ENCODE measurements around the gene CYREN. TPM values are rescaled to one million over a fixed set of nuclear protein-coding genes. Genes with fewer than 3 reads are reported as not detected.

CYREN gene
- total RNA-seq, 1 donor from 2014 or later = 33.3 TPM

DNA sequence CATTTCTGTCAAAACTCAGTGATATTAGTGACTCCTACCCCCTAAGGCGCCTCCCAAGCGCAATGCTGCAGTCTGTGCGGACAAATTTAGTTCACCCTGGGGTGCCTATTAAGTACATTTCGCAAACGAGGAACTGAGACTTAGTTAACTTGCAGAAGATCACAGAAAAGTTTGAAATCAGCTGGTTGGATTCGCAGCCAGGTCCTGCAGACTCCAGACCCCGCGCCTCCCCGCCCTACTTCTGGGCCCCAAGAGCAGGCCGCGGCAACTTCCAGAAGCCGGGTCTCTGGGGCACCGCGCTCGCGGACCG lies 588 bp downstream of the CYREN start:
- H3K36me3 Mint-ChIP-seq (ENCODE audit: unreplicated experiment) = no peaks in the 10 kb centered on the region
- TF ChIP-seq, protein P1, sequence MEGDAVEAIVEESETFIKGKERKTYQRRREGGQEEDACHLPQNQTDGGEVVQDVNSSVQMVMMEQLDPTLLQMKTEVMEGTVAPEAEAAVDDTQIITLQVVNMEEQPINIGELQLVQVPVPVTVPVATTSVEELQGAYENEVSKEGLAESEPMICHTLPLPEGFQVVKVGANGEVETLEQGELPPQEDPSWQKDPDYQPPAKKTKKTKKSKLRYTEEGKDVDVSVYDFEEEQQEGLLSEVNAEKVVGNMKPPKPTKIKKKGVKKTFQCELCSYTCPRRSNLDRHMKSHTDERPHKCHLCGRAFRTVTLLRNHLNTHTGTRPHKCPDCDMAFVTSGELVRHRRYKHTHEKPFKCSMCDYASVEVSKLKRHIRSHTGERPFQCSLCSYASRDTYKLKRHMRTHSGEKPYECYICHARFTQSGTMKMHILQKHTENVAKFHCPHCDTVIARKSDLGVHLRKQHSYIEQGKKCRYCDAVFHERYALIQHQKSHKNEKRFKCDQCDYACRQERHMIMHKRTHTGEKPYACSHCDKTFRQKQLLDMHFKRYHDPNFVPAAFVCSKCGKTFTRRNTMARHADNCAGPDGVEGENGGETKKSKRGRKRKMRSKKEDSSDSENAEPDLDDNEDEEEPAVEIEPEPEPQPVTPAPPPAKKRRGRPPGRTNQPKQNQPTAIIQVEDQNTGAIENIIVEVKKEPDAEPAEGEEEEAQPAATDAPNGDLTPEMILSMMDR (IDR thresholded peaks at IDR 0.05; ENCODE audit: partially characterized antibody, unreplicated experiment) = no peak
- peak overlapping the region; percentile 73 for H3K27ac Mint-ChIP-seq (ENCODE audit: unreplicated experiment)
- peaks cover 8% of the 10 kb centered on the region for H3K9me3 Mint-ChIP-seq (ENCODE audit: unreplicated experiment)
- H3K27me3 Mint-ChIP-seq (ENCODE audit: unreplicated experiment) = peaks cover 1% of the 10 kb centered on the region
- peak overlapping the region; percentile 93 for H3K4me3 Mint-ChIP-seq (ENCODE audit: unreplicated experiment)
- H3K4me1 Mint-ChIP-seq (ENCODE audit: low read depth, unreplicated experiment) = peaks cover 9% of the 10 kb centered on the region
- DNase-seq = no peak

DNA sequence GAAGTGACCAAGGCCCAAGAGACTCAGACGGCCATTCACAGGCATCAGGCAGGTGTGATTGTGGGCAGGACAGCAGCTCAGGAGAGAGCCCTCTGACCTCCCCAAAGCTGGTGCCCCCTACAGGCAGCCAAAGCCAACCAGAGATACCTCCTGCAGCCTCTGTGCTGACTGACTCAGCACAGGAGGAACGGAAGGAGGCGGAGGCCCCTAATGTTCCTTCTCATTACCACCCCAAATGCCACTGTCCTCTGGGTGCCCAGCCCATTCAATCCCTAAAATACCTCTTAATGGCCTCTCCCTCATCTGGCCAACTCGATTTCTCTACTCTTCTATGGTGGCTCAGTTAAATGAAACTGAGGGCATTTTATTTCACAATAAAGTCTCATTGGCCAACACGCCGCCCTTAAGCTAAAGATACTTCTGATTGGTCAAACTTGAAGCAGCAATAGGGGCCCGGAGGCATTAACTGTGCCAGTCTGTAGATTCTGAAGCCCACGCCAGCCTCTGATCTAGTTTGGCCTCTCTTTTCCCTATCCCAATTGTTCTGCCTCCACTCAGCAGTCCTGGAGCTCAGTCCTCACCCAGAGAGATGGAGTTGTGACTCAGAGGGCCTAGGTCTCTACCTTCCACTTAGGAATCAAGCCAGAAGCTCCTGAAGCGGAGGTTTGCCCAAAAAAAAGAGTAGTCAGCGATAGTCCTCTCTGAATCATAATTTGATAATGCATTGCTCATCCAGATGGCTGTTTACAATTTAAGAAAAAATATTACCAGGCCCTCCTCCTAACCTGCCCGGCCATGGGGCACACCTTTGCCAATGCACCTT lies 1.2 kb downstream of the CYREN start:
- Mint-ChIP-seq H3K9me3 (ENCODE audit: unreplicated experiment) (peaks cover 8% of the 10 kb centered on the region), H3K4me3 (ENCODE audit: unreplicated experiment) (peak overlapping the region; percentile 93), H3K4me1 (ENCODE audit: low read depth, unreplicated experiment) (peaks cover 9% of the 10 kb centered on the region), H3K36me3 (ENCODE audit: unreplicated experiment) (no peaks in the 10 kb centered on the region), H3K27ac (ENCODE audit: unreplicated experiment) (peak overlapping the region; percentile 73), H3K27me3 (ENCODE audit: unreplicated experiment) (peaks cover 1% of the 10 kb centered on the region)
- TF ChIP-seq, protein P1 (IDR thresholded peaks at IDR 0.05; ENCODE audit: partially characterized antibody, unreplicated experiment) = peak; percentile 31
- peak; percentile 58 for DNase-seq

DNA sequence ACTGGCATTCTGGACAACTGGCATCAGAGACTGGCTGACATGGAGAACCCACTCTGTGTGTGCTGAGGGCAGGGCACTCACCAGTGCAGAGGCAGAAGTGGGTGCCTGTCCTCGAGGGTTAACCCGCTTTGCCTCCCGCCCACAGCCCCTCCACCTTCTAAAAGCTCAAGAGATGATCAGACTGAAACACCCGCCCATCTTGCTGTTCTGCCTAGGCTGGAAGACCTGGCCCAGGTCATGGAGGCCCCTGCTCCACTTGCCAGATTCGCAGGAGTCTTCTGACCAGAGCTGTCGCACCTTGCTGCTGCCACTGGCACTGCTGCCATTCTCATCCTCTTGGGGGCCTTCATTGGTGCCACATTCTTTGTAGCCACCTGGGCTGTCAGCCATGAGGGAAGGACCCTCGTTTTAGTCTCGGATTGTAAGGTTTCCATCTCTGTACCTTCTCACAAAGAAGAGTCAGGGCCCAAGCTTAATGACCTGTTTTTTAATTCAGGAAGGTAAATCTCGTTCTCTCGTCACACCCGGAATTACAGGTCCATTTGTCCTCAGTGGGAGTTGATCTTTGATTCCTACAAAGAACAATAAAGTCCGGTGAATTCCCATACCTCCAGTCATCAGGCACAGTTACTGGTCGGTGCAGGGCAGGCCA lies 1.9 kb downstream of the CYREN start:
- TF ChIP-seq, protein P1 (IDR thresholded peaks at IDR 0.05; ENCODE audit: partially characterized antibody, unreplicated experiment) = no peak
- Mint-ChIP-seq H3K9me3 (ENCODE audit: unreplicated experiment) (peaks cover 8% of the 10 kb centered on the region), H3K27ac (ENCODE audit: unreplicated experiment) (no peak overlapping the region), H3K27me3 (ENCODE audit: unreplicated experiment) (peaks cover 1% of the 10 kb centered on the region), H3K4me1 (ENCODE audit: low read depth, unreplicated experiment) (peaks cover 9% of the 10 kb centered on the region), H3K4me3 (ENCODE audit: unreplicated experiment) (peak overlapping the region; percentile 93), H3K36me3 (ENCODE audit: unreplicated experiment) (peaks cover 6% of the 10 kb centered on the region)
- no peak for DNase-seq

DNA sequence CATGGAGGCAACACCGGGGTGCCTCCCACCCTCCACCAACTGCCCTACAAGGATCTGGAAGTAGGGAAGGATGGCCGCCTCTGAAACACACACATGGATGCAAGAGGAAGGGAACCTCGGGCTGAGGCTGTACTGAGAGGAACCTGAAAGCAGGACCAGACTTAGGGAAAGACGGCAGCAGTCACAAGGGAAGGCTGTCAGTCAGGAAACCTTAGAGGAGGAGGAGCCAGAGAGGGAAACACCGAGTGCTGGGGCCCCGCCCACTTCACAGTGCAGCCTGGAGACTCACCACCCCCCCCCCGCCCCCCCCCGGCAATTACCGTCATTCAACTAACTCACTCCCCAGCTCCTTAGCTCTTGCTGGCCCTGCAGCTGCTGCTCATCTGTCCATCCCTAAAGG lies 2.5 kb downstream of the CYREN start:
- Mint-ChIP-seq H3K36me3 (ENCODE audit: unreplicated experiment) (peaks cover 6% of the 10 kb centered on the region), H3K27me3 (ENCODE audit: unreplicated experiment) (peaks cover 1% of the 10 kb centered on the region), H3K4me3 (ENCODE audit: unreplicated experiment) (no peak overlapping the region), H3K4me1 (ENCODE audit: low read depth, unreplicated experiment) (peaks cover 9% of the 10 kb centered on the region), H3K27ac (ENCODE audit: unreplicated experiment) (no peak overlapping the region), H3K9me3 (ENCODE audit: unreplicated experiment) (peaks cover 8% of the 10 kb centered on the region)
- TF ChIP-seq, protein P1 (IDR thresholded peaks at IDR 0.05; ENCODE audit: partially characterized antibody, unreplicated experiment) = no peak
- no peak for DNase-seq

DNA sequence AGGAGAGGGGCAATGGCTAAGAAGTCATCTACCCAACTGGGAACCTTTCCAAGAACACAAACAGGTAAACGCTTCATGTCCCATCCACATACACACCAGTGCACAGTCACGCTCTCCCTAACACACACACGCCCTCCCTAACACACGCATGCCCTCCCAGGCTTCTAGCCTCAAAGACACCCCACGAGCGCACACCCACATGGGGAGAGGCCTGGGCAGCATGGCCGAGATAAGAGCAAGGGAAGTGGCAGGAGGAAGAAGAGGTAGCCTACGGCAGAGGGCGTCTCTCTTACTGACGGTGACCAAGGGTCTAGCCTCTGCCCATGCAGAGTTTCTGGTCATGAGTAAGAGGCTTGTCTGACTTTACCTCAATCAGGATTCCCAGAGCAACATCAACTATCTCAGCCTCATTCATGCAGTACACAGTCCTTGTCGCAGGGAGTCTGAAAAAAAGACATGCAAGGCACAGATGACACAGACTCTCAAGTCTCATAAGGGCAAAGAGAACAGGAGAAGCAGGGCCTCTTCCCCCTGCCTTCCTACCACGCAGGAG lies 3.1 kb downstream of the CYREN start:
- Mint-ChIP-seq H3K36me3 (ENCODE audit: unreplicated experiment) (peaks cover 12% of the 10 kb centered on the region), H3K27me3 (ENCODE audit: unreplicated experiment) (peaks cover 1% of the 10 kb centered on the region), H3K4me1 (ENCODE audit: low read depth, unreplicated experiment) (peaks cover 9% of the 10 kb centered on the region), H3K27ac (ENCODE audit: unreplicated experiment) (no peak overlapping the region), H3K9me3 (ENCODE audit: unreplicated experiment) (peaks cover 11% of the 10 kb centered on the region), H3K4me3 (ENCODE audit: unreplicated experiment) (no peak overlapping the region)
- TF ChIP-seq, protein P1 (IDR thresholded peaks at IDR 0.05; ENCODE audit: partially characterized antibody, unreplicated experiment) = no peak
- DNase-seq = no peak
